ENCODE data around the gene CHIA. TPM values are rescaled to one million over a fixed set of nuclear protein-coding genes. Genes with fewer than 3 reads are reported as not detected.

CHIA gene
- total and polyA plus RNA-seq, 4 donors = 0.06 TPM; not detected in 3

DNA sequence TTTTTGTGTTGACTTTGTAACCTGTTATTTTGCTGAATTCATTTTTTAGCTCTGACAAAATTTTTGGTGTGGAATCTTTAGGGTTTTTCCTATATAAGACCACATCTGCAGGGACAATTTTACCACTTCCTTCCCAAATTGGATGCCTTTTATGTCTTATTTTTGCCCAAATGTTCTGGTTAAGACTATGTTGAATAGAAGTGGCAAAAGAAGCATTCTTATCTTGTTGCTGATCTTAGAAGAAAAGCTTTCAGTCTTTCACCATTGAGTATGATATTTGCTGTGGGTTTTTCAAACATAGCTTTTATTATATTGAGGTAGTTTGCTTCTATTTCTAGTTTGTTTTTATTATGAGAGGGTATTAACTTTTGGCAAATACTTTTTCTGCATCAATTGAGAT lies 3.7 kb downstream of the CHIA start:
- H3K27me3 ChIP-seq (ENCODE audit: control insufficient read depth in 4 of 4, insufficient read depth in 4 of 4, low read length in 3 of 4) = peaks cover 0 to 4% (median 0%) of the 10 kb centered on the region in 4 donors
- no peaks in the 10 kb centered on the region for H3K36me3 ChIP-seq (ENCODE audit: control insufficient read depth in 4 of 4, insufficient read depth in 3 of 4, low read depth in 1 of 4, low read length in 3 of 4)
- no peak for TF ChIP-seq MAX (IDR thresholded peaks at IDR 0.05)
- no peak for TF ChIP-seq HNF4A (conservative IDR thresholded peaks at IDR 0.05)
- TF ChIP-seq YY1 (IDR thresholded peaks at IDR 0.05) = no peak
- no peak for TF ChIP-seq TAF1 (conservative IDR thresholded peaks at IDR 0.05)
- no peak for TF ChIP-seq HNF4G (IDR thresholded peaks at IDR 0.05)
- TF ChIP-seq SP1 (IDR thresholded peaks at IDR 0.05) = no peak
- no peak for TF ChIP-seq CTCF (IDR thresholded peaks at IDR 0.05; ENCODE audit: low read depth, low read length, missing input control)
- H3K4me1 ChIP-seq (ENCODE audit: control insufficient read depth in 4 of 4, insufficient read depth in 4 of 4, low read length in 3 of 4) = peaks cover 0 to 5% (median 0%) of the 10 kb centered on the region in 4 donors
- DNase-seq (ENCODE audit: low spot score) = no peak
- H3K9me3 ChIP-seq (ENCODE audit: control insufficient read depth in 4 of 4, low read length in 3 of 4) = no peaks in the 10 kb centered on the region
- H3K27ac ChIP-seq (ENCODE audit: low read depth in 1 of 2, low read length in 2 of 2) = no peak overlapping the region
- H3K9ac ChIP-seq (ENCODE audit: low read depth in 1 of 2, low read length in 2 of 2) = no peak overlapping the region
- no peak overlapping the region for H3K4me3 ChIP-seq (ENCODE audit: low read depth in 1 of 3, low read length in 3 of 3)

DNA sequence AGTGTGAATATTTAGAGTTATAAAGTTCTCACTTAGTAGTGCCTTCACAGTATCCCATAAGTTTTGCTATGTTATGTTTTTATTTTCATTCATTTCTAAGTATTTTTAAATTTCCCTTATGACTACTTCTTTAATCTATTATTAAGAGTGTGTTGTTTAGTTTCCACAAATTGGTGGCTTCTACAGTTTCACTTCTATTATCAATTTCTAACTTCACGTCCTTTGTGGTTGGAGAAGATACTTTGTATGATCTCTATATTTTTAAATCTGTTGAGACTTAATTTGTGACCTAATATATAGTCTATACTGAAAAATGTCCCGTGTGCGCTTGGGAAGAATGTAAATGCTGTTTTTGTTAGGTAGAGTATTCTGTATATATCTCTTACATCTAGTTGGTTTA lies 11.7 kb downstream of the CHIA start:
- DNase-seq (ENCODE audit: low spot score) = no peak
- H3K36me3 ChIP-seq (ENCODE audit: control insufficient read depth in 4 of 4, insufficient read depth in 3 of 4, low read depth in 1 of 4, low read length in 3 of 4) = no peaks in the 10 kb centered on the region
- no peak overlapping the region for H3K4me3 ChIP-seq (ENCODE audit: low read depth in 1 of 3, low read length in 3 of 3)
- H3K27ac ChIP-seq (ENCODE audit: low read depth in 1 of 2, low read length in 2 of 2) = no peak overlapping the region
- H3K4me1 ChIP-seq (ENCODE audit: control insufficient read depth in 4 of 4, insufficient read depth in 4 of 4, low read length in 3 of 4) = no peaks in the 10 kb centered on the region
- H3K9me3 ChIP-seq (ENCODE audit: control insufficient read depth in 4 of 4, low read length in 3 of 4) = no peaks in the 10 kb centered on the region
- H3K27me3 ChIP-seq (ENCODE audit: control insufficient read depth in 4 of 4, insufficient read depth in 4 of 4, low read length in 3 of 4) = peaks cover 0 to 2% (median 0%) of the 10 kb centered on the region in 4 donors
- WGBS = 87% methylated on average over 3 of the region's 3 CpGs
- H3K9ac ChIP-seq (ENCODE audit: low read depth in 1 of 2, low read length in 2 of 2) = no peak overlapping the region
- TF ChIP-seq ZBTB33 (IDR thresholded peaks at IDR 0.05) = no peak
- TF ChIP-seq RAD21 (IDR thresholded peaks at IDR 0.05) = no peak
- TF ChIP-seq, protein P1, sequence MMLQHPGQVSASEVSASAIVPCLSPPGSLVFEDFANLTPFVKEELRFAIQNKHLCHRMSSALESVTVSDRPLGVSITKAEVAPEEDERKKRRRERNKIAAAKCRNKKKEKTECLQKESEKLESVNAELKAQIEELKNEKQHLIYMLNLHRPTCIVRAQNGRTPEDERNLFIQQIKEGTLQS (IDR thresholded peaks at IDR 0.05) = no peak
- TF ChIP-seq FOXA1 (IDR thresholded peaks at IDR 0.05) = no peak
- TF ChIP-seq NR2F2 (IDR thresholded peaks at IDR 0.05) = no peak

- H3K9ac ChIP-seq (ENCODE audit: low read depth in 1 of 2, low read length in 2 of 2) = no peak overlapping the region
- H3K27ac ChIP-seq (ENCODE audit: low read depth in 1 of 2, low read length in 2 of 2) = no peak overlapping the region
- no peaks in the 10 kb centered on the region for H3K36me3 ChIP-seq (ENCODE audit: control insufficient read depth in 4 of 4, insufficient read depth in 3 of 4, low read depth in 1 of 4, low read length in 3 of 4)
- H3K9me3 ChIP-seq (ENCODE audit: control insufficient read depth in 4 of 4, low read length in 3 of 4) = no peaks in the 10 kb centered on the region
- H3K4me3 ChIP-seq (ENCODE audit: low read depth in 1 of 3, low read length in 3 of 3) = no peak overlapping the region
- WGBS = 68% methylated on average over 2 of the region's 2 CpGs
- H3K27me3 ChIP-seq (ENCODE audit: control insufficient read depth in 4 of 4, insufficient read depth in 4 of 4, low read length in 3 of 4) = peaks cover 0 to 2% (median 0%) of the 10 kb centered on the region in 4 donors
- H3K4me1 ChIP-seq (ENCODE audit: control insufficient read depth in 4 of 4, insufficient read depth in 4 of 4, low read length in 3 of 4) = no peaks in the 10 kb centered on the region
- DNase-seq (ENCODE audit: low spot score) = no peak
- TF ChIP-seq GABPA (IDR thresholded peaks at IDR 0.05 in 1 of 2, conservative IDR thresholded peaks at IDR 0.05 in 1 of 2) (no peak), FOXA2 (IDR thresholded peaks at IDR 0.05) (no peak), CTCF (IDR thresholded peaks at IDR 0.05; ENCODE audit: low read depth, low read length, missing input control) (no peak), YY1 (IDR thresholded peaks at IDR 0.05) (no peak), RXRA (IDR thresholded peaks at IDR 0.05) (no peak), RAD21 (IDR thresholded peaks at IDR 0.05) (no peak), MAX (IDR thresholded peaks at IDR 0.05) (no peak), REST (IDR thresholded peaks at IDR 0.05) (no peak), EGR1 (IDR thresholded peaks at IDR 0.05; ENCODE audit: low read depth in 2 of 2) (no peak), SP1 (IDR thresholded peaks at IDR 0.05) (no peak), JUND (IDR thresholded peaks at IDR 0.05) (no peak), TAF1 (conservative IDR thresholded peaks at IDR 0.05) (no peak), NR2F2 (IDR thresholded peaks at IDR 0.05) (no peak), HNF4A (conservative IDR thresholded peaks at IDR 0.05) (no peak), HNF4G (IDR thresholded peaks at IDR 0.05) (no peak), FOXA1 (IDR thresholded peaks at IDR 0.05) (no peak)
Measured at GRCh38 chr1:111309690-111310089, 19.0 kb downstream of the CHIA start.

Measured in liver (tissue), 9 donors.